B cell (primary cell): ENCODE results near the gene ABLIM1.

Source experiments
- CTCF ChIP-seq: fragments of 200-600 bp; IDR thresholded peaks from one replicate; pipeline ENCODE4 v1.8.0; 2022; ENCODE audit warnings: antibody characterized with exemption, mild to moderate bottlenecking
- EZH2 ChIP-seq: IDR thresholded peaks from 2 replicates; pipeline ENCODE4 v1.6.1; 2012; ENCODE audit warnings: borderline replicate concordance, low read depth, mild to moderate bottlenecking, moderate library complexity, low read length; ENCODE audit not compliant: insufficient read depth, poor library complexity, severe bottlenecking

- TF ChIP-seq CTCF (no peak), EZH2 (no peak)
These were observed 120.3 kb downstream of the ABLIM1 start for GRCh38 chr10:114537736-114538135.
